SKM-1 (cell line): ENCODE measurements around the gene SGSM1.

Experiments
- DNase-seq: peaks from one replicate; lab custom pipeline; 2025; ENCODE audit not compliant: unreplicated experiment; lab: John Stamatoyannopoulos, UW

Gene SGSM1

DNA sequence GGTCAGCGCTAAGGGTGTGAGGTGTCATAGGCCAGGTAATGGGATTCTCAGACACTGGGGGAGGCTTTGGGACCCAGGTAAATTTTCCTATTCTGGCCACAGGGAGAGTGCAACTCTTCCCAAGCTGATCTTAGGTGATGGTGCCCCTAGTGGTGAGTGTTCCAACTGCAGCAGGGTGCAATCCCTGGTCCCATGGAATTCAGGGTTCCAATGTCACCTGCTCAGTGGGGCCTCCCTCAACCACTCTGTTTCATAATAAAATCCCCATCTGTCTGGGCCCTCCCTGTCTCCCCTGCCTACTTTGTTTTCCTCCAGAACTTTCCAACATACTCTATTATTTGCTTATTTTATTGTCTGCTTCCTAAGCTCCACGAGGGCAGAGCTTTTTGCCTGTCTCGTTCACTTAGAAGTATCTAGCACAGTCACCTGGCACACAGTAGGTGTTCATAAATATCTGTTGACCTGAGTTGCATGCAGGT lies 2.9 kb upstream of the SGSM1 start:
- peak; percentile 13 for DNase-seq

- no peak for DNase-seq
Measured at GRCh38 chr22:24806663-24807001, 621 bp downstream of the SGSM1 start.

- DNase-seq, result no peak
Measured at GRCh38 chr22:24807284-24807950, 1.4 kb downstream of the SGSM1 start.

DNA sequence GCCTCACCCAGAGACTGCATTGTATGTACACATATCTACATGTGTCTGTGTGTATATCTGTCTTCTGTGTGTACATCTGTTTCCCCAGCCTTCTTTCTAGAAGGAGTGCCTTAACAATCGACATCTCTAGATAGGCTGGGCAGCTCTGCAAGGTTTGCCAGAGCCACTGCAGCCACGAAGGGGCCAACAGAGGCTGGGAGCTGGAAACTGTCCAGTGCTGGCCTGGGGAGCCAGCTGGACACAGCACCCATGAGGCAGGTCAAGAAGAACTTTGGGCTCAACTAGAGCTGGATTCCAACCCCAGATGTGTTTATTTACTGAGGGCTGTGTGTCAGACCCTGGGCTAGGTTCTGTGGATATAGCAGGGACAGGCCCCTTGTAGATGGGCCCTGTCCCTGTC lies 3.3 kb downstream of the SGSM1 start:
- DNase-seq, result no peak

GRCh38 chr22:24810043-24810749 lies 4.2 kb downstream of the SGSM1 start:
- no peak for DNase-seq

GRCh38 chr22:24812950-24813775 lies 7.2 kb downstream of the SGSM1 start:
- DNase-seq, result no peak

GRCh38 chr22:24813861-24814770 lies 8.1 kb downstream of the SGSM1 start:
- no peak for DNase-seq

GRCh38 chr22:24816806-24817205 lies 10.8 kb downstream of the SGSM1 start:
- DNase-seq, result no peak

- DNase-seq, result no peak
Measured at GRCh38 chr22:24819487-24819886, 13.5 kb downstream of the SGSM1 start.

- DNase-seq, result no peak
Measured at GRCh38 chr22:24819911-24820461, 14.0 kb downstream of the SGSM1 start.

DNA sequence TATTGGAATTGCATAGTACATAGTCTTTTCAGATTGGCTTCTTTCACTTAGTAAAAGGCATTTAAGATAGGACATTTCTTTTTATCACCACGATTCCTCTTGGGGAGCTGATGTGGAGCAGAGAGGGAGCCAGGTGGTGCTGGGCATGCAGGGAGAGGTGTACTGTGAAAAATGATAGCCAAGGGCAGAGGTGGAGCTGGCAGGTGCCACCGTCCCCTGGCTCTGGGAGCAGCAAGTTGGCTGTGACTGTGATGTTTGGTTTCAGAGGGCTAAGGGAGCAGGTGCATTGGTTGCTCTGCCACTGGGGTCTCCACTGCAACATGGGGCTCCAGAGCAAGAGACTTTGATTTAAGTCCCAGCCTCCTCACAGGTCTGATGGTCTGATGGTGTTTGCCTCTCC lies 16.5 kb downstream of the SGSM1 start:
- no peak for DNase-seq

GRCh38 chr22:24823787-24824186 lies 17.8 kb downstream of the SGSM1 start:
- no peak for DNase-seq

DNA sequence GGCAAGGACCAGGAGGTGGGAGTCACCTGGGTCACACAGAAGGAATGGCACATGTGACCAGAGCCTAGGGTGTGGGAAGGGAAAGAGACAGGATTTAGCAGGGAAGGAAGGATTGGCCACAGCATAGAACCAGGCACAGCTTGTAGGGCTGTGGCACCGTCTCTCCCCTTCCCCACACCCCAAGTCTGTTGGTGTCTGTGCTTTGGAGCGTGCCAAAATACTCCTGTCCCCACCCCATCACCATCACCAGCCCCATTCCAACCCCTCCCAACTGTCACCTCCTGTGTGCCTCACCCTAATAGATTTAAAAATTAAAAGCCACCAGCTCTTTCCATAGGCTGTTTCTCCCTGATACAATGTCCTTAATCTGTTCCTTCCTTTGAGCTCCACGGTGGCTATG lies 18.2 kb downstream of the SGSM1 start:
- DNase-seq, result no peak

- DNase-seq, result no peak
Measured at GRCh38 chr22:24824915-24825314, 18.9 kb downstream of the SGSM1 start.

DNA sequence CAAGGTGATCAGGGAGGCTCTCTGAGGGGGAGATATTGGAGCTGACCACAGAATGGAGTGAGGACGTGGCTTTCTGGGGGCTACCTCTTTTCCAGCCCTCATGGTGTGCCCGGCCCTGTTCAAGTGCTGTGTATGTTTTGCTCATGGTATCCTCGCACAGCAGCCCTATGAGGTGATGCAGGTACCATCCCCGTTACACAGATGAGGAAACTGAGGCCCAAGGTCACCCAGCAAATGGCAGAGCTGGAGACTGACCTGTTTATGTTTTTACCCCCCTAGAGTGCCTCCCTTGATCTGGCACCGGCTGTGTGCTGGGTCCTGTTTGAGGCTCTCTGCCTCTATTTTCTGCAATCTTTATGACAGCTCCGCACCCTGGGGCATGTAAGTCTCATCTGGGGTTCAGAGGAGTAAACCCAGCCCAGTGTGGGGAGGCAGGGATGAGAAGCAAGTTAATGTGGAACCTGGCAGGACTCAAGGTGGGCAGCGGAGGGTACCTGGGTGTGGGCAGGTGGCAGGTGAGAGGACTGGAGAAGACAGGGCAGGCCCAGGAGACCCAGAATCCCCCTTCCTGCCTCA lies 20.8 kb downstream of the SGSM1 start:
- DNase-seq, result no peak

DNA sequence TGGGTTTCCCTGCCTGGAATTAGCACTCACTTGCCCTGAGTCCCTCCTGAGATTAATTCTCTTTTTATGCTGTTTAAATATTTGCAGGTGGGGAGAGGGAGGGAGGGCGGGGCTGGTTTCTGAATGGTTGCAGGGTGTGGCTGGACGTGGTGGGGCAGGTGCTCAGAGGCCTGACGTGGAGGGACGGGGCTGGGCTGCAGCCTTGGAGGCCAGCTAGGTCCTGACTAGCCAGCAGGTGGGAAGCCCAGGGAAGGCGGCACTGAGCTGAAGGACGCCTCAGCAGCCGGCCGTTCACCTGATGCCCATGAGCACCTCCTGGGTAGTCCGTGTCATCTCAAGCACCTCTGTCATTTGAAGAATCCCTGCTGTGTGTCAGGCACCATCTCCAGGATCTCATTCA lies 21.3 kb downstream of the SGSM1 start:
- no peak for DNase-seq

DNA sequence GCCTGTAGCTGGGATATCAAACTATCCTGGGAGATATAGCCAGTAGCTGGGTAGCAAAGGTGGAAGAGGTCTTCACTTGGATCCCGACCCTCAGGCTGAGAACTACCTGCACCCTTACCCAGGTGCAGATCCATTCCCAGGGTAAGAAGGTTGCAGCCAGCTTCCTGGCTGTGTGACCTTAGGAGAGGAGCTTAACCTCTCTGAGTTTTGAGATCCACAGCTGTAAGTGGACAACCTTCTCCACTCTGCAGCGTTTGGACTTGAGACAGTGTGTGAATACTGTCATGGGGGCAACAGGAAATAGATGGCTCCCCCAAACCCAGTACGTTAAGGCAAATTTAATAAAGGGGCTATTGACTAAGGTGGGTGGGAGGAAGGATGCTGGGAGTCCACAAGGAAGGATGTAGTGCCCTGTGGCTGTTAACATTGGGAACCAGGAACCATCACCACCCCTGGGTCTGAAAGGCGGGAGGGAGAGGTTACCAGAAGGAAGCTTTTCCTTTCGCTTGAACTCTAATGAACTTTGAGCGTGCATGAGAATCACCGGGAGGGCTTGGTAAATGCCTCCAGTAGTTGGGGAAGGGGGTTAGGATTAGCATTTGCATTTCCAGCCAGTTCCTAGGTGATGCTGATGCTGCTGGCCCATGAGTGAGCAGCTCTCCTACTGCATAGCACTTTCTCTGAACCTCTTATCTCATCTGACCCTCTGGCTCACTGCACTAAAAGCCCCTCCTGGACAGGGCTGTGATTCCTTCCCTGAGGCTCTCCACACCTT lies 24.4 kb downstream of the SGSM1 start:
- DNase-seq, result no peak

DNA sequence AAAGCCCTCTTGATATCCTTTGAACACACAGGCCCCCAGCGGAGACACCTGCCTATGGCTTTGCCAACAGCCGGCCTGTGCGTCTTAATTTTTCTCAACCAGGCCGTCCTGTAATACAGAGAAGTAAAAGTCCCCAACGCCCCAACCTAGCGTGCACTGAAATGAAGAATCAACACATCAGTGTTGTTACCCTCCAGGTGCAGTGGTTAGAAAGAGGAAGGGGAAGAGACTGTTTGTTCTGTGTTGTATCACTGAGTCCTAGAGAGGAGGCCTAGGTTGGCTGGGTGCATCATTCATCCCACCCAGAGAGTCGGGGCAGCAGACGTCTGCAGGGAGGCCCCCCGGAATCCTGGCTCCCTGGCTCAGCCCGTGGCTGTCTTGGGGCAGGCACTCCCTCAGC lies 25.7 kb downstream of the SGSM1 start:
- no peak for DNase-seq

- no peak for DNase-seq
Measured at GRCh38 chr22:24833881-24834495, 28.0 kb downstream of the SGSM1 start.
